ENCODE results near the gene ANKRD44. TPM values are rescaled to one million over a fixed set of nuclear protein-coding genes. Genes with fewer than 3 reads are reported as not detected.
A peak's percentile ranks its signal among the peaks of the same experiment; 100 is the strongest.

Gene ANKRD44
- total RNA-seq, 1 donor from 2014 or later = 9.7 TPM

DNA sequence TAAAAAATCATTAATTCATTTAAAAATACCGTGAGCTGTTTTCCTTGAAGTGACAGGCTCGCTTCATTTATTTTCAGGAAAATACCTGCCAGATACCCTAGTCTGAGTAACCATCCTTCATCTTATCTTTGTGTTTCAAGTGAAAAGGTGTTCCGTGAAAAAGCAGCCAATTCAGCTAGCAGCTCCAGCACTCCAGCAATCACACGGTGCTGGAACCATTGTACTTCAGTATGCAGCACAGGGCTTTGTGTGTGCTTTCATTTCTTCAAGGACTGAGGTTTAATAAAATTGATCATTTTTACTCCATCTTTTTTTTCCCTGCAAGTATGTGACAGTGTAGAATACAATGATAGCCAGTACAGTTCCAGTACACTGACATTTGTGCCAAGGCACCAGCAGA is 344.9 kb downstream of the ANKRD44 start:
- no peak for DNase-seq (ENCODE audit: low read depth)

DNA sequence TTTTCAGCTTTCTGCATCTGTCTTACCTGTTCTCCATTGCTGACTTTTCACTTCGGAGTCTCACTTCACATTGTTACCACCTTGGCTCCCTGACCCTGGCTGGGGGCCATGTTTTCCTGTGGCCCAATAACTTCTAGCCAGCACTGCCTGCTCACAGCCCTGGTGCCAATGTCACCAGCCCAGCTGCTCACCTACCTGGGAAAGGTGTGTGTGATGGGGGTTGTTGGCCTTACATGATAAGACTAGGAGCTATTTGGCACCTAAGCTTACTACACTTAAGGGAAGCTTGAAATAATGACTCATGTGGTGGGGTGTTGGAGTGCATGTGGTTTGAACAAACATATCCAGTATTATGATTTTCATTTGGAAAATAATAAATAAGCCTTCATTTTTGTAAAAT is 346.6 kb downstream of the ANKRD44 start:
- DNase-seq (ENCODE audit: low read depth) = no peak

DNA sequence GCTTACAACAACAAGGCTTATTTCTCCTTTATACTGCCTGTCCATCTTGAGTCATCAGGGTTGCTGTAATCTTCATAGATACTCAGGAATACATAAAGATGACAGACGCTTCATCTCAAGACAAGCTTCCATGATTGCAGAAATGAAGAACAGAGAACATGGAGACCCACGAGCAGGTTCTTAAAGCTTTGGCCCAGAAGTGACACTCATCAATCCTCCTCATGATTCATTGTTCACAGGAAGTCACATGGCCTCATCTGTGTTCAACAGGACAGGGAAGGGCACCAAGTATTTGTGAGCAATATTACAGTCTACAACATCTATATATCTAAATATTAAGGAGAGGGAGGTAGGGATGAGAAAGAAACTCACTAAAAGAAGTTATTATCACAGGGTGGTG is 347.5 kb downstream of the ANKRD44 start:
- no peak for DNase-seq (ENCODE audit: low read depth)

DNA sequence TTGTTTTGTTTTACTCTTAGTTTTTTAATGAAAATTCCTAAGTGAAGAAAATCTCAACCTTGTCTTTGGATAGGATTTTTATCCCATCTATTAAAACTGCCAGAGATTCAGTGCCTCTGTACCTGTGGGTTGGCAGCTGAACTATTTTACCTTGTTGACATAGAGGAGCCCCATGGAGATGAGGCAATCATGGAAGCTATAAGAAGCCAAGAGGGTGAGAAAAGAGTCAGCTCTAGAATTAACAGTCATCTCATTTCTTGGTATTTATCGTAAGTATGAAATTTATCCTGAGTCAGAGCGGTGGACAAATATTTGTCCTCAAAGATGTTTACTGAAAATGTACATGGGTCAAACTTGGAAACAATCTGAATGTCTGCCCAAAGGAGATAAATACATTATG is 348.3 kb downstream of the ANKRD44 start:
- DNase-seq (ENCODE audit: low read depth) = no peak

DNA sequence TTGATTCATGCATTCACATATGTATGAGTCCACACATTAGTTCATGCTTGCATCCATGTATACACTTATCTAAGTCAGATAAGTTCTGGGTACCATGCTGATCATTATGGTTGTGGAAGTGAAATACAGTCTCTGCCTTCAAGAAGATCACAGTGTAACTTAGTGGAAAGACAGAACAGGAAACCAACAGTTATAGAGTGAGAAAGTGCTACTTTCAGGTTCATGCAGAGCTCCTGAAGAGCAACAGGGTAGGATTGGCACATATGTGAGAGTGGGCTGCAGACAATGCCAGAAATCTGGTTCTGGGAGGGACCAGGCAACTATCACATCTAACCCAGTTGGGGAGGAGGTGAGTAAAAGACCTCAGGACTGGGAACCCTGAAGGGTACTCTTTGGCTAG is 348.7 kb downstream of the ANKRD44 start:
- DNase-seq (ENCODE audit: low read depth) = no peak

DNA sequence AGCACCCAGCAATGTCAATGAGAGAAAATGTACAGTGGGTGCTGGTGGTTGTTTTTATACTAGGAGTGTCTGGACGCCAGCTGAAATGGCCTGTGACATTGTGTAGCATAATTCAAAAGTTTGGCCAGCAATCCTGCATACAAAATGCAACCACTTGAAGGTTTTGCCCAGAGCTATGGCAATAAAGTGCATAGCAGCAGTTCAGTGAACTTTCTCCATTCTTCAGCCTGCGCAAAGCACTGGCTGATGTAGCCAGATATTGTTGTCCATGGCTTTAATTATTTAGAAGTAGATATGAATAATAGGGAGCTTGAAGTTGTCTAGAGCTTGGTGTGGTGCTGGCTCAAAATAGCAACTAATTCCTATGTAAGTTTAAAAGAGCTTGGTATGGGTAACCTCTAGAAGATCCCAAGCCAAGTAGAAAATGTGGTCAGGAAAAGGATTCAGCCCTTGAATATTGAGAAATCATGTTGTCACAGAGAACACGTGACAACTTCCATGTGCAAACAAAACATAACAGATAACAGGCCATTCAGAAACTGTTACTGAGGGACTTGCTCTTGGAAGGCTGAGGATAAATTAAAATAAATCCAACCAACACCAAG is 350.7 kb downstream of the ANKRD44 start:
- DNase-seq (ENCODE audit: low read depth) = no peak

DNA sequence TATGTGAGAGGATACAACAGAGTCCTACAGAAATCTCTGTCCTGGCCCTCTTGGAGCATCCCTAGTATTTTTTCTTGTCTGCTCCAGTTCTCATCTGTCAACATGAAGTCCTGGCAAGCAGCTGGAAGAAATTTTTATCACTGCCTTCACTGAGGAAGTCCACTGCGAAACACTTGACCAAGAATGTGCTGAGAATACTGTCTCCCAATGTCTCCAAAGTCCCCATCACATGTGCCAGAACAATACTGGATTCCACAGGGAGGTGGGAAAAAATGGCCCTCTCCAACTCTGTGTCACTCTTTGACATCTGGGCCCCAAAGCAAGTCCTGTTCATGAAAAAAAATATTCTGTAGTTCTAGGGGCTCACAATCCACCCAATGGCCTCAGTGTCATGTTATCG is 351.3 kb downstream of the ANKRD44 start:
- peak; percentile 10 for DNase-seq (ENCODE audit: low read depth)

DNA sequence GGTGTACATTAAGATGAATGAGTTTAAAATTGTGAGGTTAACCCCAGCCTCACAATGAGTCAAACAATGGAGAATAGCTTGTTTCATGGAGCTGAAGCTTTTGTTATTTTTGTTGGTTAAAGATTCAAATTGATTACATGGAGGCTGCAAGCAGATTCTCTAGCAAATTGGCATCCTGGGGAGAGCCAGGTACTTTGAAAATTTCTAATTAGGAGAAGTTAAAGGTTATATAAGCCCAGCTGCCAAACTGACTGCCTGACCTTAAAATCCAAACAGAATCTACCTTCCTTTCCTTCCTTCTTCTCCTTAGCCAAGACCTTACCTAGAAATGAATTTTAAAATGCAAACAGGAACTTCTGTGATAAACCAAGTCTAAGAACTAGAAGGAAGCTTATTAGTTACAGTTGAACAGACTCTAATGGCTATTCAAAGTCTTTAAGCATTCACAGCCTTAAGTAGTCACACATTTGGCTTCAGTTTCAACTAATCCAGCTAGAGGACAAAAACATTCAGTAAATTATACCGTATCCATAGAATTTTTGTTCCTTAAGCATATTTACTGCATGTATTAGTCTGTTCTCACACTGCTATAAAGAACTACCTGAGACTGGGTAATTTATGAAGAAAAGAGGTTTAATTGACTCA is 352.6 kb downstream of the ANKRD44 start:
- no peak for DNase-seq (ENCODE audit: low read depth)

DNA sequence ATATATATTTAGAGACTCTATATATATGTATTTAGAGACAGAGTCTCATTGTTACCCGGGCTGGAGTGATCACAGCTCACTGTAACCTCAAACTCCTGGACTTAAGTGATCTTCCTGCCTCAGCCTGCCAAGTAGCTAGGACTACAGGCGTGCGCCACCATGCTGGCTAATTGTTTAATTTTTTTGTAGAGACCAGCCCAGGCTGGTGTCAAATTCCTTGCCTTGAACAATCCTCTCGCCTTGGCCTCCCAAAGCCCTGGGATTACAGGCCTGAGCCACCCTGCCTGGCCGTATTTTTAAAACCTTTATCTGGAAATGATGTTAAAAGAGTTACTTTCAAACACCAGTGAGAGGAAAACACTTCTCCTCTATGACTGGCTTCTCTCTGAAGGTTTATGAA is 353.1 kb downstream of the ANKRD44 start:
- DNase-seq (ENCODE audit: low read depth) = no peak

DNA sequence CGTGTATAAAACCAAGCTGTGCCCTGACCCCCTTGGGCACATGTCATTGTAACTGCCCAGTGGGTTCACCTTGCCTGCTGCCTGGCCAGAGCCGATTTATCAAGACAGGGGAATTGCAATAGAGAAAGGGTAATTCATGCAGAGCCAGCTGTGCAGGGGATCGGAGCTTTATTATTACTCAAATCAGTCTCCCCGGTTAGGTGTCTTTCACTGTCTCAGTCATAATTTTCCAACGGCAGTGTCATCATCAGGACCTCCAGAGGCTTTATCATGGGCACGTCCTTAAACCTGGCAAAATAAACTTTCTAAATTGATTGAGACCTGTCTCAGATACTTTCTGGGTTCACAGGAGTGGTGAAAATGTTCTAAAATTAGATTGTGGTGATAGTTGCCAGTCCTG is 354.5 kb downstream of the ANKRD44 start:
- DNase-seq (ENCODE audit: low read depth) = no peak

DNA sequence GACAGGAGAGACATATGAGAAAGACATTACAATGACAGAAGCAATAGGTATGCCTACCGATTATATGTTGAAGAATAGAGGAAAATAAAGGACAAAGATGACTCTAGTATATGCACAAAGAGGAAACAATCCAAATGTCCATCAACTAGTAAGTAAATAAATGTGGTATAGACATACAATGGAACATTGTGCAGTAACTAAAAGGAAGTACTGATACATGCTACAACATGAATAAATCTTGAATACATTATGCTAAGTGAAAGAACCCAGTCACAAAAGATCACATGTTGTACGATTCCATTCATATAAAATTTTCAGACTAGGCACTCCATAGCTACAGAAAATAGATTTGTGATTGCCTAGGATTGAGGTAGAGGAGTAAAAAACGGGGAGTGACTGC is 355.5 kb downstream of the ANKRD44 start:
- DNase-seq (ENCODE audit: low read depth) = no peak

DNA sequence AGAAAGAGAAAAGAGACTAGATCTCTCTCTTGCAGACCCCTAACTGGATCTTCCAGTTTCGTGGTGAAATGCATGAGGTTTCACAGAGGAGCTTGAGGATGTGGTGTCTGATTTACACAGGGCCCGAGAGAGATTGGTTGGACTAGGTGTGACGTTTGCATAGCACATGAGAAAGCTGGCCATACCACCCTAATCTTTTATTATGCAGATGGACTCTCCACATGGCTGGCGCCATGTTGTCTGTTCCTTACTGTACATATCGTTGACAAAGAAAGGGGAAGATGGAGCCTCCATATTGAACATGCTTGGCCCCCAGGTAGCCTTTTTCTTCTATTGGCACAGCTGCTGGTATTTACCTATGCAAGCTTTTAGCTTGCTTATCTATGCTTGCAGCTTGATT is 356.6 kb downstream of the ANKRD44 start:
- no peak for DNase-seq (ENCODE audit: low read depth)

DNA sequence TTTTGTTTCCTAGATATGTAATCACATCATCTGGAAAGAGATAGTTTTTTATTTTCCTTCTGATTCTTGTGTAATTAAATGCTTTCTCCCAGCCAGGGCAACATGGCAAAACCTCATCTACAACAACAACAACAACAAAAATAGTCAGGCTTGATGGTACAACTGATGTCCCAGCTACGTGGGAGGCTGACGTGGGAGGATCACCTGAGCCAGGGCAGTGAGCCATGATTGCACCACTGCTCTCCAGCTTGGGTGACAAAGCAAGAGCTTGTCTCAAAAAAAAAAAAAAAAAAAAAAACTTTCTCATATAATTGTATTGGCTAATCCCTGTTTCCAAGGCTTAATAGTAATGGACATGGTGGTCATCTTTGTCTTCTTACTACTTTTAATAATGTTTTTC is 357.6 kb downstream of the ANKRD44 start:
- DNase-seq (ENCODE audit: low read depth) = no peak

DNA sequence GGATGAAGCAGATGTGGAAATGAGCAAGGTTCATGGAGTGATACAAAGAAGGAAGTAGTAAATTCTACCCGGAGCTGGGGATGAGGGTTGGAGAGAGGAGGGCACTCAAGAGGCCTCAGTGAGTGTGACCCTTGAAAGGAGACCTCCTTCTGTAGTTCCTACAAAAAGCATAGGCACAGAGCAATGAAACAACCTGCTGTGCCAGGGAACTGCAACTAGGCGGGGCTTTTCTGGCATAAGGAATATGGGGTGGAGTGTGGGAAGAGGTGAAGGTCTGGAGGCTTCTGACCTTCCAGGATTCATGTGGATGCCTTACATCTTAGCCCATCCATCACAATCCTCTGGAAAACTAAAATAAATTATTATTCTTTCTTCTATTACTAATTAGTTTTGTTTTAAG is 358.6 kb downstream of the ANKRD44 start:
- no peak for DNase-seq (ENCODE audit: low read depth)

DNA sequence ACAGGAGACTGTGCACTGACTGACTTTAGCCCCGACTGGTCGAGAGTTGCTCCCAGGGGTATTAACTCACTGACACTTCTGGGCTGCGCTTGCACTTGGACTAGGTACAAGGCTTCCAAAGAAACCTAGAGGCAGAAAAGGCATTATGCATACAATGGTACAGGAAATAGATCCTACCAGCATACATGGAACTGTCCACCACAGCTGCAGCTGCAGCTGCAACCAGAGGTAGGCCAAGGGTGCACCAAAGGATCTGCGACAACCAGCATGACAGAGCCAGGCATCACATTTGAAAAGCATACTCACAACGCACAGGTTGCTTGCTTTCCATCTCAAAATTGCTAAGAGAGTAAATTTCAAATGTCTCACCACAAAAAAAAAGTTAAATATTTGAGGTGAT is 361.5 kb downstream of the ANKRD44 start:
- no peak for DNase-seq (ENCODE audit: low read depth)

DNA sequence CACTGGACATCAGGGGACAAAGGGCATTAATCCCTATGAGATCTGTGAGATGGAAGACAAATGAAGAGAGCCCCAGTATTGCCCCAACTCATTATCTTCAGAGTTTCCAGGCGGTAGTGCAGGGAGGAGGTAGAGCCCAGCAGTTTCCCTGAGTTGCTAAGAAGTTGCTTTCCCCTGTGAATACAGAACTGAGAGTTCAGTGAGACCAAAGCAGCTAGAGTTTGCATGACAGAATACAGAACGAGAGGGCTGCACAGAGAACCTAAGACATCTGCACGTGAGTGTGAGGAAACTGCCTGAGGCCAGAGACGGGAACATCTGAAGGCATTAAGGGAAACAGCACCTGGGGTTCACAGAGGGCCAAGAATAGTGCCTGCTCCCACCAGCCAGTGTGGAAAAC is 366.0 kb downstream of the ANKRD44 start:
- no peak for DNase-seq (ENCODE audit: low read depth)

DNA sequence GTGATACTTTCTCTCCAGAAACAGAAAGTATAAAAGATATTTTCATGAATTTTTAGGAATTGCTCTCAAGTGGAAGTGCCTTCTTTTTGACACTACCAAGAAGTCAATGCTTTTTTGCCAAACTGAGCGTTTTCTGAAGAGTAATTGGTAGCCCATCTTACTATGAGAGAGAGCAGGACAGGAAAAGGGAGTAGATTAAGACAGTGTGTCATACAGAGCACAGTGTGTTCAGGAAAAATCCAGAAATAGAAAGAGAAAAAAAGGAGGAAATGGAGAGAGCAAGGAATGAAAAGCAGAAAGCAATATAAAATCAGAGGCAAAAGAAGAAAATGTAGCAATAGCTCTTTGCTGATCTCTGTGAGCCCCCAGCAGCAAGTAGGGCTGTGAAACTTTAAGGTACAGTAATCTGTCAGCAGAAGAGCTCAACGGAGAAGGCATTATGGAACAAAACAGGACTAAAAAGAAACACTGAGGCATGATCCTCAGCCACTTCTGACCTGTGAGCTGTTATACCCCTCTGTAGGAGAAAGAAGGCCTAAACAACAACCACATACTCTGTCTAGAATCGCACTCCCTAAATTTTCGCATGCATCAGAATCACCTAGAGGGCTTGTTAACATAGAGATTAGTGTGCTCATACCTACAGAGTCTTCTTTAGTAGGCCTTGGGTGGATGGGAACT is 369.0 kb downstream of the ANKRD44 start:
- peak; percentile 17 for DNase-seq (ENCODE audit: low read depth)

DNA sequence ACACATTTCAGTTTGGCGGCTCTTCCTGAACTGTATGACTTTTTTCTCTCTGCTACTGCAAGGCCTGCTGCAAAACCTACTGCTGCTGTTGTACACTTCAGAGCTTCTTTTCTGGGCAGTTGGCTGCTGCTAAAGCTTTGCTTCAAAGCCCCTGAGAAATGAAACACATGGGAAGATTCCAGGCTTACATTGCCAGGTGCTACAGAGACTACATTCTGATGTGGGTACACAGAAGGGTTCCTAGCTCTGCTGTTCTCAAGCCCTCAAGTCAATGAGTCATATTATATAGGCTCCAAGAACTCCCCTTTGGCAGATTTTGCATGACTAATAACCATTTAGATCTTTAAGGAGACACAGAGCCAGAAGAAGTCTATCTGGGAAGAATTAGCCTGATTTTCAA is 371.2 kb downstream of the ANKRD44 start:
- no peak for DNase-seq (ENCODE audit: low read depth)

Other genes starting within 250 kb of the ANKRD44 start
- gene SF3B1, start 124.2 kb upstream of the ANKRD44 start, total RNA-seq = 285 and 321 TPM in 2 replicates
- gene COQ10B, start 142.8 kb upstream of the ANKRD44 start, total RNA-seq = 35.8 and 40.1 TPM in 2 replicates
- 119 and 133 TPM in 2 replicates for gene HSPD1, start 189.1 kb upstream of the ANKRD44 start, total RNA-seq
- gene HSPE1, start 189.6 kb upstream of the ANKRD44 start, total RNA-seq = 99.7 and 130 TPM in 2 replicates
- gene MOB4, start 205.3 kb upstream of the ANKRD44 start, total RNA-seq = 39.9 and 46.5 TPM in 2 replicates

Data from myocyte (in vitro differentiated cells).